ENCODE data around the gene HSPB7.

HSPB7 gene

GRCh38 chr1:16067127-16067768 lies 49.4 kb upstream of the HSPB7 start (continued):
- TF ChIP-seq ZNF677 (tag by site-specific recombination; IDR thresholded peaks at IDR 0.05) = no peak
- TF ChIP-seq ZNF239 (tag by site-specific recombination; IDR thresholded peaks at IDR 0.05) = no peak
- no peak for TF ChIP-seq PRDM6 (tag by site-specific recombination; IDR thresholded peaks at IDR 0.05)
- no peak for TF ChIP-seq KLF17 (tag by site-specific recombination; IDR thresholded peaks at IDR 0.05)
- TF ChIP-seq ZNF169 (tag by site-specific recombination; IDR thresholded peaks at IDR 0.05) = no peak
- no peak for TF ChIP-seq ZNF670 (tag by site-specific recombination; IDR thresholded peaks at IDR 0.05; ENCODE audit: low read depth)
- TF ChIP-seq ZNF626 (tag by site-specific recombination; IDR thresholded peaks at IDR 0.05) = no peak
- TF ChIP-seq ZBTB7A (tag by site-specific recombination; IDR thresholded peaks at IDR 0.05; ENCODE audit: low read depth) = peak; percentile 28; the same call in 1 of the 2 replicates
- TF ChIP-seq ZNF707 (tag by site-specific recombination; IDR thresholded peaks at IDR 0.05) = no peak
- no peak for TF ChIP-seq ZNF548 (tag by site-specific recombination; IDR thresholded peaks at IDR 0.05)
- no peak for TF ChIP-seq ZNF645 (tag by site-specific recombination; IDR thresholded peaks at IDR 0.05)

- Histone ChIP-seq H3K4me1 (ENCODE audit: control insufficient read depth, insufficient read depth, low read length) (no peaks in the 10 kb centered on the region), H3K4me3 (ENCODE audit: low read depth, low read length) (no peak overlapping the region), H3K9me3 (ENCODE audit: control insufficient read depth, insufficient read depth, low read depth, low read length) (no peaks in the 10 kb centered on the region), H3K27ac (ENCODE audit: extremely low read depth, low read depth, low read length) (no peak overlapping the region), H3K36me3 (ENCODE audit: control insufficient read depth in 2 of 2, insufficient read depth in 1 of 2, low read length in 2 of 2) (no peaks in the 10 kb centered on the region)
- CTCF ChIA-PET = interaction anchor here (1.9 kb wide), 1 partner anchor 56 kb away, joined by 7 read pairs; no protein-coding TSS in a partner anchor
- POLR2A ChIA-PET = no interaction called here
- no peak for TF ChIP-seq ZNF521 (tag by site-specific recombination; IDR thresholded peaks at IDR 0.05)
- no peak for TF ChIP-seq ZNF140 (tag by site-specific recombination; IDR thresholded peaks at IDR 0.05)
- TF ChIP-seq ZNF768 (tag by site-specific recombination; IDR thresholded peaks at IDR 0.05) = peak; percentile 81; the same call in 1 of the 2 replicates
- no peak for TF ChIP-seq ZNF398 (tag by site-specific recombination; IDR thresholded peaks at IDR 0.05)
- TF ChIP-seq ZNF354C (tag by site-specific recombination; IDR thresholded peaks at IDR 0.05; ENCODE audit: borderline replicate concordance, low read depth) = no peak
- TF ChIP-seq HOXD13 (CRISPR knock-in tag; IDR thresholded peaks at IDR 0.05; ENCODE audit: borderline replicate concordance) = no peak
- TF ChIP-seq ZNF133 (tag by site-specific recombination; IDR thresholded peaks at IDR 0.05) = no peak
Measured at GRCh38 chr1:16066245-16066644, 48.4 kb upstream of the HSPB7 start.

GRCh38 chr1:16065269-16065576 lies 47.4 kb upstream of the HSPB7 start:
- no peaks in the 10 kb centered on the region for H3K36me3 ChIP-seq (ENCODE audit: control insufficient read depth in 2 of 2, insufficient read depth in 1 of 2, low read length in 2 of 2)
- no peak overlapping the region for H3K27ac ChIP-seq (ENCODE audit: extremely low read depth, low read depth, low read length)
- H3K4me3 ChIP-seq (ENCODE audit: low read depth, low read length) = no peak overlapping the region
- no peaks in the 10 kb centered on the region for H3K9me3 ChIP-seq (ENCODE audit: control insufficient read depth, insufficient read depth, low read depth, low read length)
- no peak for TF ChIP-seq ZFP37 (tag by site-specific recombination; IDR thresholded peaks at IDR 0.05)
- TF ChIP-seq ZNF843 (tag by site-specific recombination; IDR thresholded peaks at IDR 0.05) = no peak
- no peak for TF ChIP-seq ZNF175 (tag by site-specific recombination; IDR thresholded peaks at IDR 0.05)
- TF ChIP-seq ZNF398 (tag by site-specific recombination; IDR thresholded peaks at IDR 0.05) = no peak
- TF ChIP-seq ZNF221 (tag by site-specific recombination; IDR thresholded peaks at IDR 0.05; ENCODE audit: borderline replicate concordance) = no peak
- no peak for TF ChIP-seq GLI4 (tag by site-specific recombination; IDR thresholded peaks at IDR 0.05)
- TF ChIP-seq ZNF510 (tag by site-specific recombination; IDR thresholded peaks at IDR 0.05; ENCODE audit: insufficient replicate concordance) = no peak
- CTCF ChIA-PET = interaction anchor here (0.7 kb wide), 1 partner anchor 15 kb away, joined by 3 read pairs; no protein-coding TSS in a partner anchor
- H3K4me1 ChIP-seq (ENCODE audit: control insufficient read depth, insufficient read depth, low read length) = no peaks in the 10 kb centered on the region
- POLR2A ChIA-PET = no interaction called here

Data from HEK293 (cell line).